ENCODE results near the gene THTPA.
A peak's percentile ranks its signal among the peaks of the same experiment; 100 is the strongest.

DNA sequence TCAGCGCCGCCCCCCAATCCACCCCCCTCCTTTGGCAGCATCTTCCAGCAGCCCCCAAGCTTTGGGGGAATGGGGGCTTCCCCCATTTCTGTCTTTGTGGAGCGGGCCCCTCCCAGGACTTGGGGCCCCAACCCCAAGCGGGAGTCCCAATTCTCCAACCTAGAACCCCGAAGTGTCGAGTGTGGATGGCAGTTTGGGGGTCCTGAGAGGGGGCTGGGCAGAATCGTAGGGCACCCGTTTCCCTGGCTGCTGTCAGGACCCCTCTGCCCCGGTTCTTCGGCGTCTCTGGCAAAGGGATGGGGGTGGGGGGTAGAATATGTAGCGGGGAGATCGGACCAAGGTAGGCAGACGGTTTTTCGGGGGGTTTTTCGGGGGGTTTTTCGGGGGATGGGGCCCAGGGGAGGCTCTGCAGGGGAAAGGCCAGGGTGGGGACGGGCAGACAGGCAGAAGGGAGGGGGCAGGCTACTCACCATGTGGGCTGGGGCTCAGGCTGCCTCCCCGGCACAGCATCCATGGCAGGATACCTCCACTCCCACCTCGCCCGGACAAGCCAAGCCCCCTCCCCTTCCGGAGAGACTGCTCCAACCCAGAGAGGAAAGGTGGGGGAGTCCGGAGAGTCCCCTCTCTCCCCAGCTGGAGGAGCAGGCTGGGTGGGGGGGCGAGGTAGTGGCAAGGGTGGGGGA lies 21.8 kb downstream of the THTPA start:
- TF ChIP-seq, protein P1, sequence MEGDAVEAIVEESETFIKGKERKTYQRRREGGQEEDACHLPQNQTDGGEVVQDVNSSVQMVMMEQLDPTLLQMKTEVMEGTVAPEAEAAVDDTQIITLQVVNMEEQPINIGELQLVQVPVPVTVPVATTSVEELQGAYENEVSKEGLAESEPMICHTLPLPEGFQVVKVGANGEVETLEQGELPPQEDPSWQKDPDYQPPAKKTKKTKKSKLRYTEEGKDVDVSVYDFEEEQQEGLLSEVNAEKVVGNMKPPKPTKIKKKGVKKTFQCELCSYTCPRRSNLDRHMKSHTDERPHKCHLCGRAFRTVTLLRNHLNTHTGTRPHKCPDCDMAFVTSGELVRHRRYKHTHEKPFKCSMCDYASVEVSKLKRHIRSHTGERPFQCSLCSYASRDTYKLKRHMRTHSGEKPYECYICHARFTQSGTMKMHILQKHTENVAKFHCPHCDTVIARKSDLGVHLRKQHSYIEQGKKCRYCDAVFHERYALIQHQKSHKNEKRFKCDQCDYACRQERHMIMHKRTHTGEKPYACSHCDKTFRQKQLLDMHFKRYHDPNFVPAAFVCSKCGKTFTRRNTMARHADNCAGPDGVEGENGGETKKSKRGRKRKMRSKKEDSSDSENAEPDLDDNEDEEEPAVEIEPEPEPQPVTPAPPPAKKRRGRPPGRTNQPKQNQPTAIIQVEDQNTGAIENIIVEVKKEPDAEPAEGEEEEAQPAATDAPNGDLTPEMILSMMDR (conservative IDR thresholded peaks at IDR 0.05 in 1 of 2, IDR thresholded peaks at IDR 0.05 in 1 of 2; ENCODE audit: low read depth in 1 of 2, low read length in 2 of 2), result no peak
- TF ChIP-seq EZH2 (IDR thresholded peaks at IDR 0.05; ENCODE audit: low read length, missing control alignments), result peak; percentile 9

All from fibroblast of lung (primary cell).